ENCODE data around the gene ZNF546. TPM values are rescaled to one million over a fixed set of nuclear protein-coding genes. Genes with fewer than 3 reads are reported as not detected.

Gene ZNF546
- total and polyA plus RNA-seq, 2 donors (not counting 3 experiments of a cell fraction or from before 2014, with no cell fraction given) = 1.0 to 4.3 TPM

GRCh38 chr19:39951065-39951650, 45.7 kb upstream of the ZNF546 start:
- H3K4me1 ChIP-seq (ENCODE audit: control insufficient read depth, extremely low read depth, insufficient read depth, low read length) = no peaks in the 10 kb centered on the region
- no peak overlapping the region for H2AFZ ChIP-seq (ENCODE audit: low read depth, low read length)
- no peaks in the 10 kb centered on the region for H4K20me1 ChIP-seq (replicated peaks; ENCODE audit: control insufficient read depth, extremely low read depth, insufficient read depth, low read length)
- H3K9ac ChIP-seq (replicated peaks; ENCODE audit: extremely low read depth, insufficient read depth, low read length) = no peak overlapping the region
- H3K4me3 ChIP-seq (replicated peaks in 1 of 3; ENCODE audit: insufficient read depth in 1 of 3, low read depth in 1 of 3, low read length in 3 of 3) = no peak overlapping the region
- TF ChIP-seq POLR2AphosphoS5 (IDR thresholded peaks at IDR 0.05; ENCODE audit: insufficient read depth, low read depth, low read length) (no peak), CTCF (IDR thresholded peaks at IDR 0.05; ENCODE audit: extremely low read depth in 1 of 2, insufficient read depth in 1 of 2, low read depth in 1 of 2, low read length in 2 of 2) (no peak), MAX (IDR thresholded peaks at IDR 0.05; ENCODE audit: insufficient read depth, insufficient read length) (no peak), FOS (IDR thresholded peaks at IDR 0.05; ENCODE audit: borderline replicate concordance, insufficient read depth, low read length) (no peak), JUN (IDR thresholded peaks at IDR 0.05; ENCODE audit: borderline replicate concordance, insufficient read depth, insufficient read length, low read depth) (no peak), EZH2 (IDR thresholded peaks at IDR 0.05; ENCODE audit: borderline replicate concordance, low read depth, low read length, severe bottlenecking) (no peak), MYC (IDR thresholded peaks at IDR 0.05; ENCODE audit: low read depth, low read length) (no peak), POLR2A (IDR thresholded peaks at IDR 0.05; ENCODE audit: low read depth, low read length) (no peak), GATA2 (IDR thresholded peaks at IDR 0.05; ENCODE audit: insufficient read depth, insufficient read length, low read depth, low read length) (no peak)
- no peaks in the 10 kb centered on the region for H3K9me1 ChIP-seq (replicated peaks; ENCODE audit: control insufficient read depth, extremely low read depth, insufficient read depth, low read length)
- no peaks in the 10 kb centered on the region for H3K79me2 ChIP-seq (ENCODE audit: control insufficient read depth, insufficient read depth, low read length)
- FAIRE-seq = no peak
- DNase-seq (ENCODE audit: low read depth, low spot score) = no peak
- no peaks in the 10 kb centered on the region for H3K9me3 ChIP-seq (replicated peaks; ENCODE audit: control insufficient read depth, insufficient read depth, low read length)
- dilution Hi-C loops (cut with MboI; ENCODE audit: extremely low pct_ligation_motif_present, low sequenced_read_pairs) (no loop called here), intact Hi-C loops (cut with micrococcal nuclease) (no loop called here)
- BruUV-seq (replicated peaks) = no TSS peak
- H3K27me3 ChIP-seq (ENCODE audit: control insufficient read depth in 2 of 2, insufficient read depth in 2 of 2, low read length in 2 of 2) = no peaks in the 10 kb centered on the region
- CTCF ChIA-PET = interaction anchor here (1.0 kb wide), 1 partner anchor 9 kb away, joined by 3 read pairs; no protein-coding TSS in a partner anchor
- no peaks in the 10 kb centered on the region for H3K36me3 ChIP-seq (ENCODE audit: control insufficient read depth in 2 of 2, extremely low read depth in 1 of 2, insufficient read depth in 2 of 2, low read length in 2 of 2)
- POLR2A ChIA-PET = no interaction called here
- H3K27ac ChIP-seq (ENCODE audit: insufficient read depth, low read depth, low read length) = no peak overlapping the region
- no peak overlapping the region for H3K4me2 ChIP-seq (ENCODE audit: insufficient read depth, low read length)

Measured in endothelial cell of umbilical vein (primary cell).